ENCODE measurements around the gene ZNF618. TPM values are rescaled to one million over a fixed set of nuclear protein-coding genes. Genes with fewer than 3 reads are reported as not detected.

ZNF618 gene
- total RNA-seq, 1 experiment from 2014 or later: 1.8 TPM

DNA sequence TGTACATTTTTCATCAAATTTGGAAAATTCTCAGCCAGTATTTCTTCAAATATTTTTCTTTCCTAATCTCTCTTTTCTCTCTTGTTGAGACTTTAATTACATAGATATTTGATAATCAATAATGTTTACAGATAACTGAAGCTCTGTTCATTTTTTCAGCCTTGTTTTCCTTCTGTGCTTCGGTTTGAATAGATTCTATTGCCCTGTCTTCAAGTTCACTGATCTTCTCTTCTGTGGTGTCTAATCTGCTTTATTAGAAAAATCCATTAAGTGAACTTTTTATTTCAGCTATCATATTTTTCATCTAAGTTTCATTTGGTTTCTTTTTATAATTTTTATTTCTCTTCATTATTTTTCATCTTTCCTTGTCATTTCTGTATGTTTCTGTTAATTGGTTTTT is 147.9 kb downstream of the ZNF618 start:
- in situ Hi-C loops (cut with HindIII; ENCODE audit: low pct_unique_long_range_greater_than_20kb, low sequenced_read_pairs): no loop called here
- DNase-seq (ENCODE audit: low read depth, low spot score): no peak
- no peak for ATAC-seq
- Histone ChIP-seq H3K4me1 (ENCODE audit: control insufficient read depth, insufficient read depth, low read length) (no peaks in the 10 kb centered on the region), H3K27me3 (ENCODE audit: control insufficient read depth, insufficient read depth, low read length) (no peaks in the 10 kb centered on the region), H3K27ac (ENCODE audit: low read length) (no peak overlapping the region), H3K9me3 (ENCODE audit: control insufficient read depth, insufficient read depth, low read depth, low read length) (no peaks in the 10 kb centered on the region; the same call in 1 of the 2 replicates), H3K36me3 (ENCODE audit: control insufficient read depth, insufficient read depth, low read length) (no peaks in the 10 kb centered on the region), H3K4me3 (ENCODE audit: low read depth in 2 of 2, low read length in 2 of 2) (no peak overlapping the region)
- no peak for TF ChIP-seq POLR2AphosphoS5 (IDR thresholded peaks at IDR 0.05; ENCODE audit: low read depth, low read length)
- no peak for TF ChIP-seq CTCF (IDR thresholded peaks at IDR 0.05)
- TF ChIP-seq, protein P1, sequence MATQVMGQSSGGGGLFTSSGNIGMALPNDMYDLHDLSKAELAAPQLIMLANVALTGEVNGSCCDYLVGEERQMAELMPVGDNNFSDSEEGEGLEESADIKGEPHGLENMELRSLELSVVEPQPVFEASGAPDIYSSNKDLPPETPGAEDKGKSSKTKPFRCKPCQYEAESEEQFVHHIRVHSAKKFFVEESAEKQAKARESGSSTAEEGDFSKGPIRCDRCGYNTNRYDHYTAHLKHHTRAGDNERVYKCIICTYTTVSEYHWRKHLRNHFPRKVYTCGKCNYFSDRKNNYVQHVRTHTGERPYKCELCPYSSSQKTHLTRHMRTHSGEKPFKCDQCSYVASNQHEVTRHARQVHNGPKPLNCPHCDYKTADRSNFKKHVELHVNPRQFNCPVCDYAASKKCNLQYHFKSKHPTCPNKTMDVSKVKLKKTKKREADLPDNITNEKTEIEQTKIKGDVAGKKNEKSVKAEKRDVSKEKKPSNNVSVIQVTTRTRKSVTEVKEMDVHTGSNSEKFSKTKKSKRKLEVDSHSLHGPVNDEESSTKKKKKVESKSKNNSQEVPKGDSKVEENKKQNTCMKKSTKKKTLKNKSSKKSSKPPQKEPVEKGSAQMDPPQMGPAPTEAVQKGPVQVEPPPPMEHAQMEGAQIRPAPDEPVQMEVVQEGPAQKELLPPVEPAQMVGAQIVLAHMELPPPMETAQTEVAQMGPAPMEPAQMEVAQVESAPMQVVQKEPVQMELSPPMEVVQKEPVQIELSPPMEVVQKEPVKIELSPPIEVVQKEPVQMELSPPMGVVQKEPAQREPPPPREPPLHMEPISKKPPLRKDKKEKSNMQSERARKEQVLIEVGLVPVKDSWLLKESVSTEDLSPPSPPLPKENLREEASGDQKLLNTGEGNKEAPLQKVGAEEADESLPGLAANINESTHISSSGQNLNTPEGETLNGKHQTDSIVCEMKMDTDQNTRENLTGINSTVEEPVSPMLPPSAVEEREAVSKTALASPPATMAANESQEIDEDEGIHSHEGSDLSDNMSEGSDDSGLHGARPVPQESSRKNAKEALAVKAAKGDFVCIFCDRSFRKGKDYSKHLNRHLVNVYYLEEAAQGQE (IDR thresholded peaks at IDR 0.05; ENCODE audit: insufficient read depth in 1 of 2, low read depth in 2 of 2, low read length in 1 of 2): no peak
- no peak for TF ChIP-seq TCF7L2 (IDR thresholded peaks at IDR 0.05; ENCODE audit: low read depth, low read length)
- intact Hi-C loops (cut with micrococcal nuclease; ENCODE audit: unreplicated experiment): no loop called here
- BruUV-seq (replicated peaks): no TSS peak
- CTCF ChIA-PET: no interaction called here
- POLR2A ChIA-PET: no interaction called here

DNA sequence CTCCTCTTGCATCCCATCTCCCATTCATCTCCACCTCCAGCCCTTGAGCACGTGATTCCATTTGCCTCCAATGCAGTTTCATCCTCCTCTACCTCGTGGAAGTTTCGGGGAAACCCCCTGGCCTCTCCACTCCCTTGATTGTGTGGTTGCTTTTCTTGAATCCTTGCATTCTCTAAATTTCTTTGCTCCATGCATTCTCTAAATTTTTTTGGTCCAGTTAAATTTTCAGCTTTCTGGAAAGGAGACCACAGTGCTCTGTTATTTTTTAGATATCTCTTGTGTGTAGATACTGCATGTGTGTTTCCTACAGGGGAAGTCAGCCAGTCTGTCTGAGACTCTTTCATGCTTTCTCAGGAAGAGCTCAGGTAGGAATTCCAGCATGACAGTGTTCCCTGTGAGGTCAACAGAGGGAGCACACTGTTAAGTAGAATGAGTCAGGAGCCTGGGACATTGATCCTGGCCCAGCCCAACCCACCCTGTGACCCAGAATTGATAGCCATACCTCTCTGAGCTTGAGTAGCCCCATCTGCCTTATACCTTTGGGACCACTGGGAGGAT is 149.2 kb downstream of the ZNF618 start:
- in situ Hi-C loops (cut with HindIII; ENCODE audit: low pct_unique_long_range_greater_than_20kb, low sequenced_read_pairs) (no loop called here), intact Hi-C loops (cut with micrococcal nuclease; ENCODE audit: unreplicated experiment) (no loop called here)
- H3K9me3 ChIP-seq (ENCODE audit: control insufficient read depth, insufficient read depth, low read depth, low read length): no peaks in the 10 kb centered on the region; the same call in 1 of the 2 replicates
- H3K4me1 ChIP-seq (ENCODE audit: control insufficient read depth, insufficient read depth, low read length): no peaks in the 10 kb centered on the region
- no TSS peak for BruUV-seq (replicated peaks)
- ChIA-PET CTCF (no interaction called here), POLR2A (no interaction called here)
- no peak for DNase-seq (ENCODE audit: low read depth, low spot score)
- H3K4me3 ChIP-seq (ENCODE audit: low read depth in 2 of 2, low read length in 2 of 2): no peak overlapping the region
- no peak for ATAC-seq
- no peaks in the 10 kb centered on the region for H3K36me3 ChIP-seq (ENCODE audit: control insufficient read depth, insufficient read depth, low read length)
- TF ChIP-seq, protein P1 (IDR thresholded peaks at IDR 0.05; ENCODE audit: insufficient read depth in 1 of 2, low read depth in 2 of 2, low read length in 1 of 2): no peak
- no peak for TF ChIP-seq POLR2AphosphoS5 (IDR thresholded peaks at IDR 0.05; ENCODE audit: low read depth, low read length)
- TF ChIP-seq TCF7L2 (IDR thresholded peaks at IDR 0.05; ENCODE audit: low read depth, low read length): no peak
- TF ChIP-seq SIN3A (IDR thresholded peaks at IDR 0.05; ENCODE audit: borderline replicate concordance, insufficient read depth, low read depth, low read length): no peak
- TF ChIP-seq CTCF (IDR thresholded peaks at IDR 0.05): no peak
- H3K27ac ChIP-seq (ENCODE audit: low read length): no peak overlapping the region
- no peaks in the 10 kb centered on the region for H3K27me3 ChIP-seq (ENCODE audit: control insufficient read depth, insufficient read depth, low read length)

Measured in Panc1 (cell line).